ENCODE results near the gene ST6GALNAC6.

The ST6GALNAC6 gene, protein sequence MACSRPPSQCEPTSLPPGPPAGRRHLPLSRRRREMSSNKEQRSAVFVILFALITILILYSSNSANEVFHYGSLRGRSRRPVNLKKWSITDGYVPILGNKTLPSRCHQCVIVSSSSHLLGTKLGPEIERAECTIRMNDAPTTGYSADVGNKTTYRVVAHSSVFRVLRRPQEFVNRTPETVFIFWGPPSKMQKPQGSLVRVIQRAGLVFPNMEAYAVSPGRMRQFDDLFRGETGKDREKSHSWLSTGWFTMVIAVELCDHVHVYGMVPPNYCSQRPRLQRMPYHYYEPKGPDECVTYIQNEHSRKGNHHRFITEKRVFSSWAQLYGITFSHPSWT

GRCh38 chr9:127899128-127899943 lies at the start of gene ST6GALNAC6:
TSS of gene ST6GALNAC6 (minus strand) at chr9:127899603. CDS start at chr9:127897981, 1,622 bp downstream.
- no peak for DNase-seq

- no peak for DNase-seq
Observed at GRCh38 chr9:127947841-127948710, 48.7 kb upstream of the ST6GALNAC6 start.

DNA sequence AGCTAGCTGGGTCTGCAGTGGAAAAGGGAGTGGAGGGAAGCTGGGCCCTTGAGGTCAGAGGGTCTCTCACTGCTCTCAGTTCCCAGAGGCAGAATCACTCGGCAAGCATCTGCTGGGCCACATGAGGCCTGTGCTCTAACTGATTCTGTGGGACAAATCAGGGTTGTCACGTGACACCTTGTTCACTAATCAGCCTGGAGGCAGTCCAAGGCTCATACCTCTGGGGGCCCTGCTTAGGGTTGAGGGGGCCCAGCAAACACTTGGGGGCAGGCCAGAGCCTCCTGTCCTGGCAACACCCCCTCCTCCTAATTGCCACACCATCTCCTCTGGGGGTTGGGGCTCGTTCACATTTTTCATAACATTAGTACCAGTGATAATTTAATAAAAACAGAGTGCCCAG lies 47.3 kb upstream of the ST6GALNAC6 start:
- no peak for DNase-seq

GRCh38 chr9:127945942-127946341 lies 46.5 kb upstream of the ST6GALNAC6 start:
- DNase-seq: no peak

- no peak for DNase-seq
Observed at GRCh38 chr9:127945338-127945737, 45.9 kb upstream of the ST6GALNAC6 start.

DNA sequence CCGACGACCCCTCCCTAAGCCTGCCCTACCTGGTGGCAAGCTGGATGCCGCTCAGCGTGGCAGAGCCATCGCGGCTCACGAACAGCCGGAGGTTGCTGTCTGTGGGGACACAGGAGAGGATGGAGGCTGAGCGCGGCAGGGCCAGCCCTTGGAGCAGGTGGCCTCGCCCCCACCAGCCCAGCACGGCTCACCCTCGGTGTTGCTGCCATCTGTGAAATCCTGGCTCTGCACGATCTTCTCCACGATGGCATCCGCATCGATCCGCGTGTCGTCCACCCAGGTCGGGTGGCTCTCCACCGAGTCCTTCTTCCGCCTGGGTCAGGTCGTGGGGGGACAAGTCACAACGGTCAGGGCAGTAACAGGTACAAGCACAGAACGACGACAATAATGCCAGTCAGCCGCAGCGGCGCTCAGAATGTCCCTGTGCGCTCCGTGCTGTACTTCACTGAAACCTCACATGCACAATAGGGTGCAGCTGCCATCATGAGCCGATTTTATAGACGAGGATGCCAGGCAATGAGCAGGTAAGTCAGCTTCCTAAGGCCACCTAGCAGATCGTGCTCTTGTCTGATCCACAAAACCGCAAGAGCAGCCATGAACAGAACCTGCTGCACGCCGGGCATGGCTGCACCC lies 45.3 kb upstream of the ST6GALNAC6 start:
- no peak for DNase-seq

DNA sequence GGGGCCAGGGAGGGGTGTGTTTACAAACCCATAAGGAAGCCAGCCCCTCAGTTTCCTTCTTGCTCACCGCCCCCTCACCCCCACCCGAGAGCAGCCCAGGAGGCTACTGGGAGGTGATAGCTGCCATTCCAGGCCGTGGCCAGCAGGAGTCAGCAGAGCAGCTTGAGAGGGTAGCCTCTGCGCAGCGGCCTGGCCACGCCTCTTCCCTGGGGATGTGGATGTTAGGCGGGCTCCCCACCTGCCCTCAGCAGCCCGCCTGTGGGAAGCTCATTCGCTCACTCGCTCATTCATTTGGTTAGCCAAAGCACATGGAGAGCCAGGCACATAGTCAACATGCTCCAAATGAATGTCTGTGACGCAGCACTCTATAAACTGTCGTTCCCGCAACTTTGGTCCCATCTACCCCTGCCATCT lies 44.3 kb upstream of the ST6GALNAC6 start:
- peak; percentile 48 for DNase-seq

- no peak for DNase-seq
Observed at GRCh38 chr9:127943011-127943662, 43.7 kb upstream of the ST6GALNAC6 start.

- DNase-seq: peak; percentile 13
Observed at GRCh38 chr9:127942216-127943010, 43.0 kb upstream of the ST6GALNAC6 start.

GRCh38 chr9:127941961-127942215 lies 42.5 kb upstream of the ST6GALNAC6 start:
- DNase-seq: no peak

DNA sequence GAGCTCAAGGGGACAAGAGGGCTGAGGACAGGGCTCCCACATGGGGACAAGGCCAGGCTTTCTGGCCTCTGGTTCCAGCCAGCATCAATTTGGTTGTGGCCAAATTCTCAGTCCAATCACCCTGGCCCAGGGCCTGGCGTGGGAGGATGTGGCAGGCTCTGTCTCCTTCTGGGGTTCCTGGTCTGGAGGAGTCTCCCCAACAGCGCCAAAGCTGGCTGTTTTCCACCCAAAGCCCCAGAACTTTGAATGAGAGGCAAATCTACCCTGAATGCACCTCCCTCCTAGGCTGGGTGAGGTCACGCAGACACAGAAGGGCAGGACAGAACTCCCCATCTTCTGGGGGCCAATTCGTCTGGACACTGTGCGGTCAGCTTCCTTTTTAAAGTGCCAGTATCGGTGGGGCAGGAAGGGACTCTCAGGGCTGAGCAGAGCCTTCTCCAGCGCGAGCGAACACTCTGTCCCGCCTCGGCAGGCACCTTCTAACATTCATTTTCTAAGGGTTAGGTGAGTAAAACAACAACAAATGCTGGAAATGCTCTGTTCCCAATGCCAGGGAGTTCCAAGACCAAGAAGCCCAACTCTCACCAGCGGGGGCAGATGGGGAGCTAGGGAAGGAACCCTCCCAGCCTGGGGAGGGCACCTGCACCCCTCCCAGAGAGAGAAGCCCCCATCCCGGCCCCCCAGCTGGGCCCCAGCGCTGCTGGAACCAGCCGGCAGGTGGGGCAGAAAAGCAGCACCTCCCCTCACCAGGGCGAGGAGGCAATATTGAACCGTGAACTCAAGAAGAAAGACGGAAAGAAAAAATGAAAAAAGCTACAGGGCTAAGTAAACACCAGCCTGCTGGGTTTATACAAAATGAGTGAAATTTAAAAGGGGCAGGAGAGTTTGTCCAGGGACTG lies 41.9 kb upstream of the ST6GALNAC6 start:
- no peak for DNase-seq

- no peak for DNase-seq
Observed at GRCh38 chr9:127940593-127940992, 41.2 kb upstream of the ST6GALNAC6 start.

DNA sequence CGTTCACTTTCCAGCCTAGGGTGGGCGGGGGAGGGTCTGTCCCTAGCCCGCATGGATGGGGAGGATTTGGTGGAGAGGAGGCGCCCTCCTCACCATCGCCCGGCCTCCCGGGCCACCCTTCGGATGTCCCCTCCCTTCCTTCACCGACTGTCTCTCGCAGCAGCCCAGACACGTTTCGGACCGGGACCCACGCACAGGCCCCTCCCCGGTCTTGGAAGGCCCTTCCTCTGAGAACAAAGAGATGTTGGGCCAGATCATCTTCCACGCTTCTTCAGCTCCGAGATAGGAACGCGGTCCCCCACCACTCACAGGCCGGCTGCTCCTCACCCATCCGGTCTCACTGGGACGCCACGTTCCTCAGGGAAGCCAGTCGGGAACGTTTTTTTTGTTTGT lies 38.9 kb upstream of the ST6GALNAC6 start:
- DNase-seq: no peak

GRCh38 chr9:127937388-127938297 lies 38.2 kb upstream of the ST6GALNAC6 start, which contains the start of gene DPM2:
TSS of gene DPM2 (minus strand) at chr9:127937854. CDS start at chr9:127937820, 34 bp downstream.
- peak; percentile 68 for DNase-seq

- DNase-seq: no peak
Observed at GRCh38 chr9:127937056-127937387, 37.6 kb upstream of the ST6GALNAC6 start.

GRCh38 chr9:127936347-127936852 lies 37.0 kb upstream of the ST6GALNAC6 start:
- DNase-seq: no peak

GRCh38 chr9:127935765-127936221 lies 36.4 kb upstream of the ST6GALNAC6 start:
- no peak for DNase-seq

GRCh38 chr9:127934986-127935385 lies 35.6 kb upstream of the ST6GALNAC6 start:
- DNase-seq: no peak

DNA sequence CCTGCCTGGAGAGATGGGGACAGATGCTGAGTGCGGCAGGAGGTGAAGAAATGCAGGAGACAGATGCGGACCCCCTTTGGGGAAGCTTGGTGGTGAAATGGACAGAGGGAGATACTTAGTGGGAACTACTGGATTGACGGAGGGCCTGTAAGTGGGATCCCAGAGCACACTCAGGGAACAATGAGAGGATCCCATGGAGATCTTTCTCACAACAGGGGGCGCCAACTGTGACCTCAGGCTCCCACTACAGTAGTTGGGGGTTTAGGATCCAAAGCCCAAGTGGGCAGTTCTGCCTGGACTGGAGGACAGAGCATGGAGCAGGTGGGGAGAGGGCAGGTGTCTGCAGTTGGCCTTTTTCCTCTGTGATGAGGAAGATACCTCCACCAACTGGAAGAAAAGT lies 34.8 kb upstream of the ST6GALNAC6 start:
- no peak for DNase-seq

All from NCI-H2029 treated with DMSO at 0.1 percent for 48 hours (cell line).